ENCODE measurements around the gene OTULINL. TPM values are rescaled to one million over a fixed set of nuclear protein-coding genes. Genes with fewer than 3 reads are reported as not detected.

Gene OTULINL
- total and polyA plus RNA-seq, 2 of the 8 experiments (the other 6 are each of a cell fraction or from before 2014, with no cell fraction given), result 3.1 to 8.3 TPM

- TF ChIP-seq HDAC2 (IDR thresholded peaks at IDR 0.05; ENCODE audit: borderline replicate concordance in 1 of 2, low read depth in 2 of 2, low read length in 2 of 2), result no peak
Observed at GRCh38 chr5:14635656-14636055, 54.1 kb downstream of the OTULINL start (continued).

All from H1 (cell line).